AG04449 (cell line): ENCODE measurements around the gene HDAC5.
"Not testable (repeated sequence)": the region's sequence is repeated elsewhere in the genome, so short reads cannot be mapped to it uniquely, and the experiment has no call there.

Experiments
- CTCF ChIA-PET: fragments of 350-600 bp; formaldehyde crosslinking; extraction: SDS; loops from one replicate; lab custom pipeline; 2021; ENCODE audit warnings: antibody characterized with exemption; lab: Yijun Ruan, JAX
- POLR2A ChIA-PET: fragments of 400-600, 350-600 bp; formaldehyde crosslinking; extraction: SDS; loops from one replicate; lab custom pipeline; 2020; ENCODE audit warnings: antibody characterized with exemption, inconsistent platforms; lab: Yijun Ruan, JAX
- DNase-seq: peaks from one replicate; pipeline ENCODE4 v3.0.0-alpha.2; 2010; ENCODE audit warnings: low read depth, low spot score
- H3K4me3 ChIP-seq: 2 replicates; pipeline ENCODE4 v1.5.1; 2011; ENCODE audit warnings: low read depth, mild to moderate bottlenecking, control low read depth, low read length
- CTCF ChIP-seq: IDR thresholded peaks from one replicate; pipeline ENCODE4 v1.5.1; 2011; ENCODE audit warnings: mild to moderate bottlenecking, moderate library complexity, low read length, control low read depth, inconsistent platforms; ENCODE audit not compliant: insufficient read depth; ENCODE audit errors: missing control alignments

HDAC5 gene

GRCh38 chr17:44147812-44148211, 24.4 kb upstream of the HDAC5 start:
- ChIA-PET CTCF (interaction anchor here (1.4 kb wide), 1 partner anchor 20 kb away, joined by 4 read pairs; no protein-coding TSS in a partner anchor), POLR2A (interaction anchor here (0.6 kb wide), 1 partner anchor 82 kb away, joined by 4 read pairs; the partner anchor contains the start of gene LSM12)
- no peak for TF ChIP-seq CTCF
- DNase-seq = no peak
- H3K4me3 ChIP-seq = no peak overlapping the region

GRCh38 chr17:44146375-44147346, 23.2 kb upstream of the HDAC5 start:
- no peak overlapping the region for H3K4me3 ChIP-seq
- CTCF ChIA-PET = interaction anchor here (0.6 to 1.3 kb wide), 8 partner anchors 12 to 210 kb away, joined by 3 to 4 read pairs (median 3); partner anchors contain the start of gene HDAC5
- no peak for TF ChIP-seq CTCF
- POLR2A ChIA-PET = interaction anchor here (0.6 kb wide), 1 partner anchor 21 kb away, joined by 3 read pairs; no protein-coding TSS in a partner anchor
- no peak for DNase-seq

- no peak for TF ChIP-seq CTCF
- peak; percentile 17 for DNase-seq
- ChIA-PET POLR2A (no interaction called here), CTCF (interaction anchor here (0.6 to 1.6 kb wide), 5 partner anchors 13 to 500 kb away, joined by 3 to 6 read pairs (median 3); no protein-coding TSS in a partner anchor)
- no peak overlapping the region for H3K4me3 ChIP-seq
These were observed 21.7 kb upstream of the HDAC5 start for GRCh38 chr17:44144966-44145739.

GRCh38 chr17:44143921-44144320, 20.5 kb upstream of the HDAC5 start:
- H3K4me3 ChIP-seq, POLR2A ChIA-PET, DNase-seq: not testable (repeated sequence)
- CTCF ChIA-PET = interaction anchor here (0.7 to 1.0 kb wide), 2 partner anchors 11 to 25 kb away, joined by 3 to 4 read pairs; no protein-coding TSS in a partner anchor

- DNase-seq = peak; percentile 95
- CTCF ChIA-PET = interaction anchor here (1.1 to 4.3 kb wide), 7 partner anchors 16 to 194 kb away, joined by 3 to 35 read pairs (median 4); partner anchors contain the start of gene HDAC5
- POLR2A ChIA-PET = interaction anchor here (0.8 to 1.3 kb wide), 6 partner anchors 14 to 71 kb away, joined by 3 to 6 read pairs (median 4); partner anchors contain the start of genes HDAC5, LSM12 and TMUB2
- H3K4me3 ChIP-seq = peak overlapping the region; percentile 44
- no peak for TF ChIP-seq CTCF
These were observed 14.7 kb upstream of the HDAC5 start for GRCh38 chr17:44137891-44138709.
